Measurements from ENCODE around the gene RNF19B.
"Not testable (repeated sequence)": the region's sequence is repeated elsewhere in the genome, so short reads cannot be mapped to it uniquely, and the experiment has no call there.

The RNF19B gene

DNA sequence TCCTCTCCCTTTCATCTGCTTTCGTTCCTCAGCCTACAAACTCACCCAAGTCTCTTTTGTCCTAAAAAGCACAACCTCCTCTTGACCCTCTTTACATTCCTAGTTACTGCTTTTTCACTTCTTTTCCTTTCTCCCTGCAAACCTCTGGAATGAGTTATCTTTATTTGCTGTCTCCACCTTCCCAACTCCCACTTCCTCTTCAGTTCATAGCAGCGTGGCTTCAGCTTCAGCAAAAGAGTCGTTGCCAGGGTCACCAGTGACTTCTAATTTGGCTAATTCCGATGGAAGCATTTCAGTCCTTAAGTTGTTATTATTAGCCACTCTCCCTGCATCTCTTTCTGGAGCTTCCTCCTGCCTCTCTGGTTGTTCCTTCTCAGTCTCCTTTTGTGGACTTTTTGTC is 57.2 kb downstream of the RNF19B start:
- H3K36me3 ChIP-seq (replicated peaks; ENCODE audit: low read depth, low read length): no peaks in the 10 kb centered on the region
- TF ChIP-seq, protein P1, sequence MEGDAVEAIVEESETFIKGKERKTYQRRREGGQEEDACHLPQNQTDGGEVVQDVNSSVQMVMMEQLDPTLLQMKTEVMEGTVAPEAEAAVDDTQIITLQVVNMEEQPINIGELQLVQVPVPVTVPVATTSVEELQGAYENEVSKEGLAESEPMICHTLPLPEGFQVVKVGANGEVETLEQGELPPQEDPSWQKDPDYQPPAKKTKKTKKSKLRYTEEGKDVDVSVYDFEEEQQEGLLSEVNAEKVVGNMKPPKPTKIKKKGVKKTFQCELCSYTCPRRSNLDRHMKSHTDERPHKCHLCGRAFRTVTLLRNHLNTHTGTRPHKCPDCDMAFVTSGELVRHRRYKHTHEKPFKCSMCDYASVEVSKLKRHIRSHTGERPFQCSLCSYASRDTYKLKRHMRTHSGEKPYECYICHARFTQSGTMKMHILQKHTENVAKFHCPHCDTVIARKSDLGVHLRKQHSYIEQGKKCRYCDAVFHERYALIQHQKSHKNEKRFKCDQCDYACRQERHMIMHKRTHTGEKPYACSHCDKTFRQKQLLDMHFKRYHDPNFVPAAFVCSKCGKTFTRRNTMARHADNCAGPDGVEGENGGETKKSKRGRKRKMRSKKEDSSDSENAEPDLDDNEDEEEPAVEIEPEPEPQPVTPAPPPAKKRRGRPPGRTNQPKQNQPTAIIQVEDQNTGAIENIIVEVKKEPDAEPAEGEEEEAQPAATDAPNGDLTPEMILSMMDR (IDR thresholded peaks at IDR 0.05; ENCODE audit: low read depth, low read length): no peak
- TF ChIP-seq EZH2phosphoT487 (IDR thresholded peaks at IDR 0.05; ENCODE audit: low read depth): no peak
- H4K20me1 ChIP-seq (ENCODE audit: insufficient read depth, low read length): no peaks in the 10 kb centered on the region
- H3K79me2 ChIP-seq (ENCODE audit: low read length): no peaks in the 10 kb centered on the region
- no peak overlapping the region for H3K4me2 ChIP-seq (ENCODE audit: low read length)
- H3K4me3 ChIP-seq (ENCODE audit: low read length): no peak overlapping the region
- no peaks in the 10 kb centered on the region for H3K27me3 ChIP-seq (ENCODE audit: low read depth, low read length)
- H2AFZ ChIP-seq (ENCODE audit: low read depth, low read length): no peak overlapping the region
- H3K27ac ChIP-seq (ENCODE audit: low read length): no peak overlapping the region
- H3K9me3 ChIP-seq (ENCODE audit: insufficient read depth, low read length): no peaks in the 10 kb centered on the region
- no peaks in the 10 kb centered on the region for H3K4me1 ChIP-seq (ENCODE audit: low read length)
- H3K9ac ChIP-seq (ENCODE audit: low read length): no peak overlapping the region

DNA sequence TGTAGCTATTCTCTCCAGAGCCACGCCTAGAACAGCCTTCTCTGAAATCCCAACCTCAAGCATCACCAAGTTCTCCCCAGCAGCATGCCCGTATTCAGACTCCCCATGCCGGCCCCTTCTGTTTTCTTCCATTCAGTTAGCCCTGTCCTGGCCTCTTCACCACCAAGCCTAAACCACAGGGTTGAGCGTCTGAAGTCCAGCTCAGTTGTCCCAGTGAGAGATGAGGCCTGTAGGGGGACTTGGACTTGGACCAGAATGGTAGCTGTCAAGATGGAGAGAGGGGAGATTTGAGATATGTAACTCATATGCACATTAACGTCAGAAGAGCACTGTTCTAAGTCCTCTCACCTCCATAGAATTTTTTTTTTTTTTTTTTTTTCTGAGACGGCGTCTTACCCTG is 58.0 kb downstream of the RNF19B start:
- Histone ChIP-seq H2AFZ (ENCODE audit: low read depth, low read length) (no peak overlapping the region), H3K4me3 (ENCODE audit: low read length) (no peak overlapping the region), H3K79me2 (ENCODE audit: low read length) (no peaks in the 10 kb centered on the region), H3K4me1 (ENCODE audit: low read length) (no peaks in the 10 kb centered on the region; the same call in 1 of the 2 replicates), H3K27me3 (ENCODE audit: low read depth, low read length) (no peaks in the 10 kb centered on the region), H3K4me2 (ENCODE audit: low read length) (no peak overlapping the region), H3K9ac (ENCODE audit: low read length) (no peak overlapping the region), H3K9me3 (ENCODE audit: insufficient read depth, low read length) (no peaks in the 10 kb centered on the region), H4K20me1 (ENCODE audit: insufficient read depth, low read length) (no peaks in the 10 kb centered on the region), H3K36me3 (replicated peaks; ENCODE audit: low read depth, low read length) (no peaks in the 10 kb centered on the region), H3K27ac (ENCODE audit: low read length) (no peak overlapping the region)
- TF ChIP-seq, protein P1 (IDR thresholded peaks at IDR 0.05; ENCODE audit: low read depth, low read length): no peak
- no peak for TF ChIP-seq EZH2phosphoT487 (IDR thresholded peaks at IDR 0.05; ENCODE audit: low read depth)

DNA sequence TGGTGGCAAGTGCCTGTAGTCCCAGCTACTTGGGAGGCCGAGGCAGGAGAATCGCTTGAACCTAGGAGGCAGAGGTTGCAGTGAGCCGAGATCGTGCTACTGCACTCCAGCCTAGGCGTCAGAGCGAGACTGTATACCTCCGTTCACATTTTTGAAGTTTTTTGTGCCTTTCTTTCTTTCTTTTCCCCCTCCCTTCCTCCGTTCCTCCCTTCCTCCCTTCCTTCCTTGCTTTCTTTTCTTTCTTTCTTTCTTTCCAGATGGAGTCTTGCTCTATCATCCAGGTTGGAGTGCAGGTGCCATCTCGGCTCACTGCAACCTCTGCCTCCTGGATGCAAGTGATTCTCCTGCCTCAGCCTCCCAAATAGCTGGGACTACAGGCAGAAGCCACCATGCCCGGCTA is 59.0 kb downstream of the RNF19B start:
- H3K27ac ChIP-seq (ENCODE audit: low read length); H3K79me2 ChIP-seq (ENCODE audit: low read length): not testable (repeated sequence)

DNA sequence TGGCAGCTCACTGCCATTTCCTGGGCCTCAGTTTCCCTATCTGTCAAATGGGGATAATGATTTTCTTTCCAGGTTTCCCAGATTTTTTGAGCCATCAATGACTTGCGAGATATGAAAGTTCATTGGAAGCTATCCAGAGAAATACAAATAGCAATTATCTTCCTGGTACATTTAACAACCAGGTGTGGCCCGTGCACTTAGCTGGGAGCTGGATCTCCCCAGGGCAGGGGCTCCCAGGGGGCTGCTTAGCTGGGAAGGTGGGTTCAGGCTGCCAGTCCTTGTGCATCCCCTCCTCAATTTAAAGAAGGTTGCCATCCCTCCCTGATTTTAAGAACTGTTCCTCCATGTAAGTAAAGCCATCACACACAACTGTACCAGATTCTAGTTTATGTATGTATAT is 59.8 kb downstream of the RNF19B start:
- no peak overlapping the region for H3K27ac ChIP-seq (ENCODE audit: low read length)
- H3K27me3 ChIP-seq (ENCODE audit: low read depth, low read length): no peaks in the 10 kb centered on the region
- no peak overlapping the region for H3K9ac ChIP-seq (ENCODE audit: low read length)
- H3K4me1 ChIP-seq (ENCODE audit: low read length): peaks cover 6% of the 10 kb centered on the region
- no peak overlapping the region for H3K4me2 ChIP-seq (ENCODE audit: low read length)
- no peak overlapping the region for H2AFZ ChIP-seq (ENCODE audit: low read depth, low read length)
- H3K36me3 ChIP-seq (replicated peaks; ENCODE audit: low read depth, low read length): no peaks in the 10 kb centered on the region
- no peaks in the 10 kb centered on the region for H3K79me2 ChIP-seq (ENCODE audit: low read length)
- no peaks in the 10 kb centered on the region for H3K9me3 ChIP-seq (ENCODE audit: insufficient read depth, low read length)
- no peak overlapping the region for H3K4me3 ChIP-seq (ENCODE audit: low read length)
- no peaks in the 10 kb centered on the region for H4K20me1 ChIP-seq (ENCODE audit: insufficient read depth, low read length)
- TF ChIP-seq, protein P1 (IDR thresholded peaks at IDR 0.05; ENCODE audit: low read depth, low read length): no peak
- TF ChIP-seq EZH2phosphoT487 (IDR thresholded peaks at IDR 0.05; ENCODE audit: low read depth): no peak

More for the DNA sequence above, 59.0 kb downstream of the RNF19B start:
- not testable (repeated sequence) for H2AFZ ChIP-seq (ENCODE audit: low read depth, low read length); H3K4me1 ChIP-seq (ENCODE audit: low read length); H3K9ac ChIP-seq (ENCODE audit: low read length); H3K4me3 ChIP-seq (ENCODE audit: low read length); H4K20me1 ChIP-seq (ENCODE audit: insufficient read depth, low read length); H3K9me3 ChIP-seq (ENCODE audit: insufficient read depth, low read length); H3K4me2 ChIP-seq (ENCODE audit: low read length); H3K36me3 ChIP-seq (replicated peaks; ENCODE audit: low read depth, low read length); H3K27me3 ChIP-seq (ENCODE audit: low read depth, low read length)

All from OCI-LY3 (cell line).